T-cell (primary cell): ENCODE results near the gene PTCRA. TPM values are rescaled to one million over a fixed set of nuclear protein-coding genes. Genes with fewer than 3 reads are reported as not detected.
"Not testable (repeated sequence)": the region's sequence is repeated elsewhere in the genome, so short reads cannot be mapped to it uniquely, and the experiment has no call there.

Experiments
- ATAC-seq, 4 experiments: fragments of 200-7000 bp in 3 of 4; fragments of 150-1000 bp in 1 of 4; cut with Tn5 transposase; replicated peaks in 1 of 4; 1 replicate in 3 of 4; 2 replicates in 1 of 4; pipeline ENCODE4 v1.10.0; 2021; ENCODE audit warnings: moderate library complexity in 3 of 4, mild to moderate bottlenecking in 2 of 4, moderate number of reproducible peaks in 1 of 4
- CTCF ChIA-PET, 2 donors: fragments of 300-600 bp; sonication (Branson Sonifier 250); formaldehyde crosslinking; loops; one replicate each; lab custom pipeline; 2022; ENCODE audit warnings: antibody characterized with exemption in 2 of 2; lab: Charles Lee
- POLR2A ChIA-PET, 2 donors: fragments of 300-600 bp; sonication (Branson Sonifier 250); formaldehyde crosslinking; loops; one replicate each; lab custom pipeline; 2022; ENCODE audit warnings: antibody characterized with exemption in 2 of 2; lab: Charles Lee
- DNase-seq, 35 experiments: peaks; one replicate each; pipeline versions ENCODE4 v3.0.0 to v3.0.0-alpha.2; 2013 to 2023
- H3K27ac ChIP-seq: one replicate; pipeline ENCODE4 v1.5.1; 2013; ENCODE audit warnings: low read length
- H3K27me3 ChIP-seq, 2 experiments: replicated peaks in 1 of 2; 1 replicate in 1 of 2; 2 replicates in 1 of 2; pipeline versions ENCODE4 v1.6.1 to v1.7.0; 2013; ENCODE audit warnings: low read length in 1 of 2, mixed read lengths in 1 of 2; ENCODE audit not compliant: control insufficient read depth in 2 of 2, insufficient read depth in 2 of 2; ENCODE audit errors: extremely low read depth in 1 of 2
- H3K36me3 ChIP-seq, 2 donors: 1 replicate in 1 of 2; 2 replicates in 1 of 2; pipeline versions ENCODE4 v1.6.1 to v1.7.0; 2013; ENCODE audit warnings: low read length in 1 of 2; ENCODE audit not compliant: control insufficient read depth in 2 of 2, insufficient read depth in 1 of 2; ENCODE audit errors: extremely low read depth in 1 of 2
- H3K4me1 ChIP-seq, 2 experiments: 1 replicate in 1 of 2; 2 replicates in 1 of 2; pipeline versions ENCODE4 v1.6.1 to v1.7.0; 2013; ENCODE audit warnings: low read length in 2 of 2, mixed read lengths in 1 of 2; ENCODE audit not compliant: insufficient read depth in 2 of 2, control insufficient read depth in 1 of 2; ENCODE audit errors: extremely low read depth in 1 of 2
- H3K4me3 ChIP-seq, 2 donors: 1 replicate in 1 of 2; 2 replicates in 1 of 2; pipeline versions ENCODE4 v1.5.1 to v1.7.0; 2013; ENCODE audit warnings: mild to moderate bottlenecking in 2 of 2, low read length in 1 of 2, moderate library complexity in 1 of 2; ENCODE audit not compliant: control insufficient read depth in 1 of 2; ENCODE audit errors: extremely low read depth in 1 of 2
- H3K9me3 ChIP-seq: 2 replicates; pipeline ENCODE4 v1.7.0; 2013
- H3K27ac Mint-ChIP-seq, 2 donors: one replicate each; pipeline ENCODE4 v1.8.0; 2020 to 2021; ENCODE audit warnings: mild to moderate bottlenecking in 2 of 2, mixed read lengths in 2 of 2
- H3K27me3 Mint-ChIP-seq, 2 donors: one replicate each; pipeline ENCODE4 v1.8.0; 2021 to 2022; ENCODE audit warnings: mixed read lengths in 2 of 2
- H3K36me3 Mint-ChIP-seq: one replicate; pipeline ENCODE4 v1.8.0; 2021; ENCODE audit warnings: mixed read lengths
- H3K4me1 Mint-ChIP-seq, 3 donors: one replicate each; pipeline ENCODE4 v1.8.0; 2020 to 2022; ENCODE audit warnings: mixed read lengths in 3 of 3, mild to moderate bottlenecking in 1 of 3
- H3K4me3 Mint-ChIP-seq, 3 donors: one replicate each; pipeline ENCODE4 v1.8.0; 2020 to 2022; ENCODE audit warnings: mild to moderate bottlenecking in 3 of 3, mixed read lengths in 3 of 3, moderate library complexity in 3 of 3
- H3K9me3 Mint-ChIP-seq, 3 donors: one replicate each; pipeline ENCODE4 v1.8.0; 2020 to 2022; ENCODE audit warnings: mixed read lengths in 3 of 3
- WGBS: methylation state at CpG from one replicate; pipeline ENCODE4 v1.1.5; 2013; ENCODE audit warnings: missing lambda C conversion rate; ENCODE audit not compliant: insufficient coverage; 5-methylcytosine and 5-hydroxymethylcytosine counted together
- total RNA-seq, 35 experiments: library from RNA in 6 of 35; stranded (reverse) in 6 of 35; fragments of 120-200 nt in 1 of 35; gene quantifications; one replicate each; pipeline versions ENCODE4 v1.2.1 to v1.2.4 and lab custom pipeline; 2013 to 2026

The PTCRA gene
- total RNA-seq, 5 donors from 2014 or later (not counting 1 experiment from before 2014, with no cell fraction given), result 0.53 TPM; not detected in 4

- ChIA-PET POLR2A (interaction anchor here in 1 of 2 donors (0.6 kb wide), 1 partner anchor 20 kb away, joined by 5 read pairs; no protein-coding TSS in a partner anchor), CTCF (interaction anchor here in 1 of 2 donors (0.6 kb wide), 1 partner anchor 15 kb away, joined by 3 read pairs; no protein-coding TSS in a partner anchor)
- Histone ChIP-seq H3K27me3 (no peaks in the 10 kb centered on the region), H3K36me3 (peaks cover 26 to 76% of the 10 kb centered on the region in 2 donors), H3K9me3 (no peaks in the 10 kb centered on the region), H3K4me1 (no peaks in the 10 kb centered on the region), H3K27ac (no peak overlapping the region), H3K4me3 (no peak overlapping the region)
- no peak for DNase-seq
- Mint-ChIP-seq H3K27ac (peak overlapping the region in 1 of 2 donors; percentile 22), H3K9me3 (no peaks in the 10 kb centered on the region), H3K4me3 (no peak overlapping the region), H3K4me1 (peaks cover 9 to 16% (median 13%) of the 10 kb centered on the region in 3 donors), H3K36me3 (peaks cover 30% of the 10 kb centered on the region), H3K27me3 (no peaks in the 10 kb centered on the region)
- WGBS, result 83% methylated on average over 1 of the region's 6 CpGs
- ATAC-seq, result no peak
Measured at GRCh38 chr6:42940493-42941045, 24.7 kb downstream of the PTCRA start.

DNA sequence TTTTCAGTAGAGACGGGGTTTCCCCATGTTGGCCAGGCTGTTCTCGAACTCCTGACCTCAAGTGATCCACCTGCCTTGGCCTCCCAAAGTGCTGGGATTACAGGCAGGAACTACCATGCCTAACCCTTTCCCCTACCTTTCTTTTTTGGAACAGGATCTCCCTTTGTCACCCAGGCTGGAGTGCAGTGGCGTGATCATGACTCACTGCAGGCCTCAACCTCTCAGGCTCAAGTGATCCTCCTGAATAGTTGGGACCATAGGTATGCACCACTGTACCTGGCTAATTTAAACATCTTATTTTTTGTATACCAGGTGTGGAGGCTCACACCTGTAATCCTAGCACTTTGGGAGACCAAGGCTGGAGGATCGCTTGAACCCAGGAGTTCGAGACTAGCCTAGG is 25.5 kb downstream of the PTCRA start:
- CTCF ChIA-PET, ATAC-seq, H3K4me3 ChIP-seq, H3K9me3 ChIP-seq, H3K27me3 Mint-ChIP-seq, H3K4me1 ChIP-seq, DNase-seq, H3K4me3 Mint-ChIP-seq, H3K27me3 ChIP-seq, H3K9me3 Mint-ChIP-seq, H3K4me1 Mint-ChIP-seq, H3K27ac ChIP-seq: not testable (repeated sequence)
- peak overlapping the region in 1 of 2 donors; percentile 55 for H3K27ac Mint-ChIP-seq
- peaks cover 23 to 68% of the 10 kb centered on the region in 2 donors for H3K36me3 ChIP-seq
- peaks cover 22% of the 10 kb centered on the region for H3K36me3 Mint-ChIP-seq
- POLR2A ChIA-PET, result interaction anchor here in 1 of 2 donors (0.6 kb wide), 1 partner anchor 21 kb away, joined by 5 read pairs; no protein-coding TSS in a partner anchor
- WGBS, result 93% methylated on average over 2 of the region's 5 CpGs

GRCh38 chr6:42942444-42942843 is 26.6 kb downstream of the PTCRA start:
- peaks cover 18 to 57% of the 10 kb centered on the region in 2 donors for H3K36me3 ChIP-seq
- H3K27ac Mint-ChIP-seq, result no peak overlapping the region
- H3K36me3 Mint-ChIP-seq, result peaks cover 15% of the 10 kb centered on the region
- ChIA-PET CTCF (no interaction called here), POLR2A (interaction anchor here in 1 of 2 donors (0.6 kb wide), 1 partner anchor 39 kb away, joined by 4 read pairs; no protein-coding TSS in a partner anchor)
- H3K27me3 ChIP-seq, result no peaks in the 10 kb centered on the region
- no peak overlapping the region for H3K27ac ChIP-seq
- peaks cover 3 to 9% (median 4%) of the 10 kb centered on the region in 3 donors for H3K4me1 Mint-ChIP-seq
- ATAC-seq, result no peak
- H3K9me3 ChIP-seq, result no peaks in the 10 kb centered on the region
- no peaks in the 10 kb centered on the region for H3K9me3 Mint-ChIP-seq
- WGBS, result 100% methylated on average over 1 of the region's 7 CpGs
- no peak overlapping the region for H3K4me3 ChIP-seq
- no peaks in the 10 kb centered on the region for H3K4me1 ChIP-seq
- no peak overlapping the region for H3K4me3 Mint-ChIP-seq
- no peaks in the 10 kb centered on the region for H3K27me3 Mint-ChIP-seq
- no peak for DNase-seq

GRCh38 chr6:42947950-42948349 is 32.1 kb downstream of the PTCRA start:
- Mint-ChIP-seq H3K4me1 (no peaks in the 10 kb centered on the region), H3K27ac (peak overlapping the region in 1 of 2 donors; percentile 0), H3K4me3 (no peak overlapping the region), H3K9me3 (no peaks in the 10 kb centered on the region), H3K27me3 (no peaks in the 10 kb centered on the region), H3K36me3 (peaks cover 4% of the 10 kb centered on the region)
- no peak for DNase-seq
- no peak overlapping the region for H3K4me3 ChIP-seq
- no peaks in the 10 kb centered on the region for H3K4me1 ChIP-seq
- peaks cover 0 to 13% of the 10 kb centered on the region in 2 donors for H3K36me3 ChIP-seq
- H3K9me3 ChIP-seq, result no peaks in the 10 kb centered on the region
- ChIA-PET POLR2A (no interaction called here), CTCF (interaction anchor here in 1 of 2 donors (0.5 kb wide), 1 partner anchor 650 kb away, joined by 3 read pairs; no protein-coding TSS in a partner anchor)
- no peaks in the 10 kb centered on the region for H3K27me3 ChIP-seq
- H3K27ac ChIP-seq, result no peak overlapping the region
- ATAC-seq, result no peak

DNA sequence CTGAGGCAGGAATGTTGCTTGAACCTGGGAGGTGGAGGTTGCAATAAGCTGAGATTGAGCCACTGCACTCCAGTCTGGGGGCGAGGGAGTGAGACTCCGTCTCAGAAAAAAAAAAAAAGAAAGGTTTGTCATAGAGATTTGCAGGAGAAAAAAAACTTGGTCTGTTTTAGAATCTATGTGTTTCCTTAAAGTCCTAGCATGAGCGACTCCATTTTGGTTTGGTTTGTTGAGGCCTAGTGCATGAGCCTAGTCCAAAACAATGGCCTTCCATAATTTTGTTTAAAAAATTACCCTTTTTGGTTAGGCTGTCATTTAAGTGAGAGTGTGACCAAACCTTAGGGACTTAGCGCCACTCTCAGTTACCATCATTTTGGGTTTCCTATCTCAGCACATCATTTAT is 36.5 kb downstream of the PTCRA start:
- Histone ChIP-seq H3K4me1 (no peaks in the 10 kb centered on the region), H3K4me3 (no peak overlapping the region), H3K27me3 (no peaks in the 10 kb centered on the region), H3K27ac (no peak overlapping the region), H3K36me3 (no peaks in the 10 kb centered on the region), H3K9me3 (no peaks in the 10 kb centered on the region)
- H3K27ac Mint-ChIP-seq, result no peak overlapping the region
- H3K36me3 Mint-ChIP-seq, result peaks cover 2% of the 10 kb centered on the region
- no peaks in the 10 kb centered on the region for H3K4me1 Mint-ChIP-seq
- H3K9me3 Mint-ChIP-seq, result no peaks in the 10 kb centered on the region
- ATAC-seq (no peak), DNase-seq (no peak)
- ChIA-PET CTCF (interaction anchor here in 1 of 2 donors (0.7 kb wide), 1 partner anchor 26 kb away, joined by 3 read pairs; the partner anchor contains the start of gene PEX6), POLR2A (no interaction called here)
- H3K4me3 Mint-ChIP-seq, result no peak overlapping the region
- 100% methylated on average over 1 of the region's 4 CpGs for WGBS
- H3K27me3 Mint-ChIP-seq, result no peaks in the 10 kb centered on the region

DNA sequence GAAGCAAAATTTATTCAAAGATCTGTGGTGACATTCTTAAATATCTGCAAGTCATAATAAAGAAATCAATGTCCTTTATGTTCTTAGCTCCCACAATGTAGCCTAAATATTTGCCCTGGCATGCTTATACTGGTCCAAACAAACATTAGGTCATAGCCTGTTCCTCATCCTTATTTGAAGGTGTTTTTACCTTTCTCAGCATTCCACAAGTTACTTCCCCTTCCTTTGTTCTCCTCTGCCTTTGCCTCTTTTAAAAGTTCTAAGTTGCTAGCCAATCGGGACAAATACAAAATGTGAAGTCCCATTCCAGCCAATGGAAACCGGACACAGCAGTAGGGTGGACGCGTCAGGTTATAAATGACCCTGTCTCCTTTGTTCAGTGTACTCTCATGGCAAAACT is 38.6 kb downstream of the PTCRA start:
- CTCF ChIA-PET, result interaction anchor here in 1 of 2 donors (0.6 kb wide), 2 partner anchors 9 to 365 kb away, joined by 3 read pairs; no protein-coding TSS in a partner anchor
- POLR2A ChIA-PET, result not testable (repeated sequence)
- WGBS, result no CpG with 5 or more reads among the region's 4 CpGs

More for the DNA sequence above, 38.6 kb downstream of the PTCRA start:
- H3K36me3 ChIP-seq, DNase-seq, H3K4me3 Mint-ChIP-seq, ATAC-seq, H3K27ac Mint-ChIP-seq, H3K9me3 Mint-ChIP-seq, H3K27me3 ChIP-seq, H3K36me3 Mint-ChIP-seq, H3K4me1 ChIP-seq, H3K4me1 Mint-ChIP-seq, H3K9me3 ChIP-seq, H3K27me3 Mint-ChIP-seq, H3K4me3 ChIP-seq, H3K27ac ChIP-seq: not testable (repeated sequence)
